A673 (cell line): ENCODE measurements around the gene INPP4A. TPM values are rescaled to one million over a fixed set of nuclear protein-coding genes. Genes with fewer than 3 reads are reported as not detected.
A peak's percentile ranks its signal among the peaks of the same experiment; 100 is the strongest.

ENCODE experiments used
- BruUV-seq: library from RNA; stranded (reverse); fragments of 400-500 nt; replicated peaks from 2 replicates; lab custom pipeline; 2021; lab: Mats Ljungman, UMichigan
- CTCF ChIA-PET: fragments of 300-600 bp; sonication (Branson Sonifier 250); formaldehyde crosslinking; loops from one replicate; lab custom pipeline; 2022; ENCODE audit warnings: antibody characterized with exemption; lab: Charles Lee
- POLR2A ChIA-PET: fragments of 300-600 bp; sonication (Branson Sonifier 250); formaldehyde crosslinking; loops from one replicate; lab custom pipeline; 2022; ENCODE audit warnings: antibody characterized with exemption; ENCODE audit not compliant: low non-redundant PET; lab: Charles Lee
- DNase-seq: peaks from one replicate; pipeline ENCODE4 v3.0.0-alpha.2; 2015; ENCODE audit warnings: low spot score
- H3K27ac ChIP-seq: fragments of 200-600 bp; sonication (generic); 2 replicates; pipeline ENCODE4 v1.5.1; 2016; ENCODE audit warnings: mixed run types, low read depth, mild to moderate bottlenecking, mixed read lengths, antibody characterized with exemption, low read length; ENCODE audit not compliant: poor library complexity, severe bottlenecking
- H3K27me3 ChIP-seq: fragments of 200-600 bp; sonication (generic); replicated peaks from 2 replicates; pipeline ENCODE4 v1.6.1; 2017; ENCODE audit warnings: mixed run types, low read depth, mild to moderate bottlenecking, mixed read lengths, antibody characterized with exemption, low read length; ENCODE audit not compliant: insufficient read depth, poor library complexity
- H3K36me3 ChIP-seq: fragments of 200-600 bp; sonication (generic); 2 replicates; pipeline ENCODE4 v1.6.1; 2016; ENCODE audit warnings: mixed run types, mild to moderate bottlenecking, mixed read lengths, antibody characterized with exemption, low read length; ENCODE audit not compliant: insufficient read depth, poor library complexity, severe bottlenecking
- H3K4me1 ChIP-seq: fragments of 200-600 bp; sonication (generic); 2 replicates; pipeline ENCODE4 v1.6.1; 2017; ENCODE audit warnings: mixed run types, mild to moderate bottlenecking, mixed read lengths, antibody characterized with exemption, low read length; ENCODE audit not compliant: insufficient read depth, poor library complexity, severe bottlenecking
- H3K4me3 ChIP-seq: fragments of 200-600 bp; sonication (generic); 2 replicates; pipeline ENCODE4 v1.5.1; 2016; ENCODE audit warnings: low read depth, mixed run types, mild to moderate bottlenecking, mixed read lengths, low read length; ENCODE audit not compliant: poor library complexity, severe bottlenecking
- H3K9me3 ChIP-seq: fragments of 200-600 bp; sonication (generic); 2 replicates; pipeline ENCODE4 v1.6.1; 2016; ENCODE audit warnings: mixed run types, low read depth, mild to moderate bottlenecking, mixed read lengths, antibody characterized with exemption, low read length; ENCODE audit not compliant: poor library complexity, severe bottlenecking
- EZH2 ChIP-seq: fragments of 200-600 bp; sonication (generic); IDR thresholded peaks from 2 replicates; pipeline ENCODE4 v1.6.1; 2017; ENCODE audit warnings: borderline replicate concordance, low read depth, mild to moderate bottlenecking, mixed read lengths, antibody characterized with exemption, low read length; ENCODE audit not compliant: poor library complexity, severe bottlenecking
- intact Hi-C: fragments of 100-400 bp; cut with micrococcal nuclease; formaldehyde crosslinking; loops from one replicate; pipeline ENCODE4 v1.10.0; 2022; ENCODE audit not compliant: unreplicated experiment
- total RNA-seq: library from RNA; stranded (reverse); gene quantifications from 2 replicates; pipeline ENCODE4 v1.2.3, GENCODE V29; 2021
- TF ChIP-seq, protein P1 (sequence below): fragments of 300-800, 200-600 bp; sonication (generic); conservative IDR thresholded peaks from 2 replicates; pipeline ENCODE4 v1.5.1; 2017; ENCODE audit warnings: low read depth, mild to moderate bottlenecking, antibody characterized with exemption, low read length, moderate library complexity, mixed read lengths

Gene INPP4A
- total RNA-seq, 1 experiment from 2014 or later, result 33.5 TPM

DNA sequence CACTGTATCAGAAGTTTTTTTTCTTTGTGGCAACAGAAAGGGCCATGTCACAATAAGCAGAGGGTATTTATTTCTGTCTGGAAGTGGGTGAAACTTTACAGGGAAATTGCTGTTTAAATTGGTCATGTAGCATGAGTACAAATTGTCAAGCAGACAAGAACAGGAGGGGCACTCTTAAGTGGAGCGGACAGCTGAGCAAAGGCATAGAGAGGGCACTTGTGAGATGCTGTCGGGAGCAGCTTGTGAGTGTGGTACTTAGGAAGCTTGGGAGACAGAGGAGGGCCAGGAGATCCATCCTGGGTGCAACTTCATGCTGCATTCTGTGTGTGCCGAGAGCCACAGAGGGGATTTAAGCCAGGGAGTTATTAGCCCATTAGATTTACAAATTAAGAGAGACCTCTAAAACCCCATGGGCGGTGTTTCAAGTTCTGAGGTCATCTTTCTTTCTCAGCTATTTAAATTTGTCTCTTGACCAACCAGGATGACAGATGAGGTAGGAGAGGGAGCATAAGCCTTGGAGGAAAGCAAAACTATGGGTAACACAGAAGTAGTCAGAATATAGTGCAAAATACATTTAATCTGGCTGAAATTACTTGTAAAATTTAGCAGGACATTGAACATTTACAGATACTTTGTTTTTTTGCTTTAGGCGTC lies 30.4 kb downstream of the INPP4A start:
- Histone ChIP-seq H3K27me3 (no peaks in the 10 kb centered on the region), H3K27ac (no peak overlapping the region), H3K9me3 (no peaks in the 10 kb centered on the region), H3K4me1 (peaks cover 42% of the 10 kb centered on the region), H3K4me3 (no peak overlapping the region), H3K36me3 (no peaks in the 10 kb centered on the region)
- ChIA-PET CTCF (no interaction called here), POLR2A (no interaction called here)
- no TSS peak for BruUV-seq
- intact Hi-C loops, result no loop called here
- no peak for TF ChIP-seq EZH2
- TF ChIP-seq, protein P1, sequence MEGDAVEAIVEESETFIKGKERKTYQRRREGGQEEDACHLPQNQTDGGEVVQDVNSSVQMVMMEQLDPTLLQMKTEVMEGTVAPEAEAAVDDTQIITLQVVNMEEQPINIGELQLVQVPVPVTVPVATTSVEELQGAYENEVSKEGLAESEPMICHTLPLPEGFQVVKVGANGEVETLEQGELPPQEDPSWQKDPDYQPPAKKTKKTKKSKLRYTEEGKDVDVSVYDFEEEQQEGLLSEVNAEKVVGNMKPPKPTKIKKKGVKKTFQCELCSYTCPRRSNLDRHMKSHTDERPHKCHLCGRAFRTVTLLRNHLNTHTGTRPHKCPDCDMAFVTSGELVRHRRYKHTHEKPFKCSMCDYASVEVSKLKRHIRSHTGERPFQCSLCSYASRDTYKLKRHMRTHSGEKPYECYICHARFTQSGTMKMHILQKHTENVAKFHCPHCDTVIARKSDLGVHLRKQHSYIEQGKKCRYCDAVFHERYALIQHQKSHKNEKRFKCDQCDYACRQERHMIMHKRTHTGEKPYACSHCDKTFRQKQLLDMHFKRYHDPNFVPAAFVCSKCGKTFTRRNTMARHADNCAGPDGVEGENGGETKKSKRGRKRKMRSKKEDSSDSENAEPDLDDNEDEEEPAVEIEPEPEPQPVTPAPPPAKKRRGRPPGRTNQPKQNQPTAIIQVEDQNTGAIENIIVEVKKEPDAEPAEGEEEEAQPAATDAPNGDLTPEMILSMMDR, result no peak
- no peak for DNase-seq

DNA sequence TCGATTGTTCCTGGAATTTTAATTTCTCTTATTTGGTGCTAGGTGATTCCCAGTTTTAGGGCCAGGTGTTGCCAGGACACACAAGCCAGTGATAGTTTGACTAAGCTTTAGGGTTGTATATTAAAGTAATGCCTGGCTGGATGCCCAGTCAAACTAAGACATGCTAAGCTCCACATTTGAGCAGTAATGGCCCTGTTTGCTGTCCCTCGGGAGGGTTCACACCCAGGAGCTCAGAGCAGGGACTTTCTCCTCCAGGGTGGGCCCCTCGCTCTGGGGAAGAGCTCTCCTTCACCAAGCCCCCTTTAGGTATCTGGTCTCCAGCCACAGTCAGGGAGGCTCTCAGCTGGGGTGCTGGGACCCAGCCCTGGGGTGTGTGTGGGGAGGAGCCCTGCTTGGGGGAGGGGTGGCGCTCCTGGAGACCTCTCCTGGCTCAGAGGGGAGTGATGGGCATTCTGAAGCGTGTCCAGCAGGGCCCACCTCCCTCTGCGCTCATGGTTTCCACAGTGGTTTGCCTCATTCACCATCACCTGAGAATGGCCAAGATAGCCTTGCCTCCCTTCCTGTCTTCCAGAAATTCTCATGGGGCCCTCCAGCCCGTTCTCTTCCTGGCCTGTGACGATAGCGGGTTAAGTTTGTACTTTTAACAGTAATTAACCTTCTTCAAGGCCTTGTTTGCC lies 31.7 kb downstream of the INPP4A start:
- H3K9me3 ChIP-seq, result no peaks in the 10 kb centered on the region
- ChIA-PET CTCF (no interaction called here), POLR2A (no interaction called here)
- DNase-seq, result peak; percentile 88
- intact Hi-C loops, result no loop called here
- no peaks in the 10 kb centered on the region for H3K27me3 ChIP-seq
- H3K4me3 ChIP-seq, result no peak overlapping the region
- no peaks in the 10 kb centered on the region for H3K36me3 ChIP-seq
- H3K4me1 ChIP-seq, result peaks cover 54% of the 10 kb centered on the region
- no peak overlapping the region for H3K27ac ChIP-seq
- TF ChIP-seq, protein P1, result no peak
- no peak for TF ChIP-seq EZH2
- BruUV-seq, result no TSS peak

DNA sequence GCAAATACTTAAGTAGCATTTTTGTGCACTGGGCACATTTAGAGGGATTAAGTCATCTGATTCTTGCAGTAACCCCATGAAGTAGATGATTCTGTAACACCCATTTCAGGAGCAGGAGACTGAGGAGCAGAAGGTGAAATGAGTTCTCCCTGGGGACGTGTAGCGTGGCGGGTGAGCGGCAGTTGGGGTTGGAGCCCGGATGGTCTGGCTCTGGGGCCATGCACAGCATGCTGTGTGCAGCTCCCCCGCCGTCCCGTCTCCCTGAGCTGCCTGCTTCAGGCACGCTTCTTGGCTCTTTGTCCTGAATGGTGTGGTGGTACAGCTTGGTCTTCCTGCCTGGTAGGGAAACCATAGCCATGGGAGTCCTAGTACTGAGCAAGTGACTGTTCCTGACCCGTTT lies 32.4 kb downstream of the INPP4A start:
- Histone ChIP-seq H3K27me3 (no peaks in the 10 kb centered on the region), H3K4me3 (no peak overlapping the region), H3K36me3 (no peaks in the 10 kb centered on the region), H3K27ac (no peak overlapping the region), H3K9me3 (no peaks in the 10 kb centered on the region), H3K4me1 (peaks cover 61% of the 10 kb centered on the region)
- BruUV-seq, result no TSS peak
- ChIA-PET CTCF (no interaction called here), POLR2A (no interaction called here)
- DNase-seq, result no peak
- intact Hi-C loops, result no loop called here
- TF ChIP-seq, protein P1, result no peak
- no peak for TF ChIP-seq EZH2
